ENCODE measurements around the gene NAGS. TPM values are rescaled to one million over a fixed set of nuclear protein-coding genes. Genes with fewer than 3 reads are reported as not detected.
"Not testable (repeated sequence)": the region's sequence is repeated elsewhere in the genome, so short reads cannot be mapped to it uniquely, and the experiment has no call there.

Gene NAGS, protein sequence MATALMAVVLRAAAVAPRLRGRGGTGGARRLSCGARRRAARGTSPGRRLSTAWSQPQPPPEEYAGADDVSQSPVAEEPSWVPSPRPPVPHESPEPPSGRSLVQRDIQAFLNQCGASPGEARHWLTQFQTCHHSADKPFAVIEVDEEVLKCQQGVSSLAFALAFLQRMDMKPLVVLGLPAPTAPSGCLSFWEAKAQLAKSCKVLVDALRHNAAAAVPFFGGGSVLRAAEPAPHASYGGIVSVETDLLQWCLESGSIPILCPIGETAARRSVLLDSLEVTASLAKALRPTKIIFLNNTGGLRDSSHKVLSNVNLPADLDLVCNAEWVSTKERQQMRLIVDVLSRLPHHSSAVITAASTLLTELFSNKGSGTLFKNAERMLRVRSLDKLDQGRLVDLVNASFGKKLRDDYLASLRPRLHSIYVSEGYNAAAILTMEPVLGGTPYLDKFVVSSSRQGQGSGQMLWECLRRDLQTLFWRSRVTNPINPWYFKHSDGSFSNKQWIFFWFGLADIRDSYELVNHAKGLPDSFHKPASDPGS
- total RNA-seq: under 1 TPM; 0.68 to 0.78 TPM

DNA sequence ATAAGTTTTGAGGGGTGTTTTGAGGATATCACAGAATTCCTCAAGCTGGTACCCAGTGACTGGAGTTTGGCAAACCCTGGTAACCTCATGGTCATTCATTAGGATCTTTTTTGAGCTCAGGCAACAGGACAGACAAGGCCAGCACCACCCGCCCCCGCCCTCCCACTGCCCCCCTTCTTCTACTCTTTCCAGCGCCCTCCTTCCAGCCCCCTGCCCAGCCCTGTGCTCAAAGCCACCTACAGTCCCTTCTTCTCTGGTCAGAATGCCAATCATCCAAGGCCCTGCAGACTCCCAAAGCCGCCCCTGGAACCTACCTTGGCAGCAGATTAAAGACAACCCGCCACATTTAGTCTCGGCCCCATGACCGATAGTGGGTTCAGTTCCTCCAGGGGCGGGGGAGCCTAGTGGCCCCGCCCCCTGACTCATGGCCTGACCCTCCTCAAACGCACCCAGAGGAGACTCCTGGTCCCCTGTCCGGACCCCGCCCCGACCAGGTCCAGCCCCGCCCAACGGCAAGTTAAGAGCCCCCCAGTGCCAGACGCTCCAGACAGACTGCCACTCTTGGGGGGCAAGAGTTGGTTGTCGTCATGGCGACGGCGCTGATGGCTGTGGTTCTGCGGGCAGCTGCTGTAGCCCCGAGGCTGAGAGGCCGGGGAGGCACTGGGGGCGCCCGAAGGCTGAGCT is at the start of gene NAGS:
Gene NAGS, plus strand, starts transcription at position 546 of the 684 bp plus-strand sequence. Its CDS starts 42 bp downstream, at position 588.
- no peak within 1 kb of the TSS for H3K4me3 Mint-ChIP-seq
- ChIA-PET CTCF (interaction anchor here (0.7 to 2.3 kb wide), 4 partner anchors 20 to 94 kb away, joined by 3 to 10 read pairs (median 4); no protein-coding TSS in a partner anchor), POLR2A (no interaction called here)
- peaks cover 32% of the 10 kb centered on the region for H3K4me1 Mint-ChIP-seq (ENCODE audit: low read depth)
- peaks cover 6% of the 10 kb centered on the region for H3K36me3 Mint-ChIP-seq (ENCODE audit: low read depth)
- no peaks in the 10 kb centered on the region for H3K9me3 Mint-ChIP-seq (ENCODE audit: insufficient read depth)
- H3K27ac Mint-ChIP-seq: no peak within 1 kb of the TSS
- DNase-seq (peak; percentile 28), ATAC-seq (no peak)
- H3K27me3 Mint-ChIP-seq (ENCODE audit: low read depth): peaks cover 22% of the 10 kb centered on the region

DNA sequence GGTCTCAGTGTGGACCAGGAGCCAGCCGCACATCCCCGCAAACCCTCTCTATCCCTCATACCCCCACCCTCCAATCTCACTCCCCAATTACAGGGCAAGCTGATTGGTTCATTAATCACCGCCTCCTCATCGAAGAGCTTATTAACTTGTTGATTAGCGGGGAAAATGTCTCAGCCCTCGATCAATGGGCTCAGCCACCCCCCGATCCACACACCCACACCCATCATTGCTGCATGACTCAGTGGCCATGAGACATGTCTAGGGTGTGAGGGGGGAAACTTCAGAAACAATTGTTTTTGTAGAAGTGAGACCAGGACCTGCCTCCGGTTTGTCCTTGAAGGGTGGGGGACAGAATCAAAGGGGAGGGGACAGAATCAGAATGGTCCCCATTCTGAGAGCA is 48.2 kb upstream of the NAGS start:
- Mint-ChIP-seq H3K27me3 (ENCODE audit: low read depth) (peaks cover 22% of the 10 kb centered on the region), H3K4me1 (ENCODE audit: low read depth) (peaks cover 6% of the 10 kb centered on the region), H3K9me3 (ENCODE audit: insufficient read depth) (no peaks in the 10 kb centered on the region), H3K27ac (no peak overlapping the region), H3K4me3 (no peak overlapping the region), H3K36me3 (ENCODE audit: low read depth) (no peaks in the 10 kb centered on the region)
- DNase-seq (no peak), ATAC-seq (no peak)
- ChIA-PET CTCF (interaction anchor here (3.1 kb wide), 1 partner anchor 12 kb away, joined by 7 read pairs; no protein-coding TSS in a partner anchor), POLR2A (no interaction called here)

DNA sequence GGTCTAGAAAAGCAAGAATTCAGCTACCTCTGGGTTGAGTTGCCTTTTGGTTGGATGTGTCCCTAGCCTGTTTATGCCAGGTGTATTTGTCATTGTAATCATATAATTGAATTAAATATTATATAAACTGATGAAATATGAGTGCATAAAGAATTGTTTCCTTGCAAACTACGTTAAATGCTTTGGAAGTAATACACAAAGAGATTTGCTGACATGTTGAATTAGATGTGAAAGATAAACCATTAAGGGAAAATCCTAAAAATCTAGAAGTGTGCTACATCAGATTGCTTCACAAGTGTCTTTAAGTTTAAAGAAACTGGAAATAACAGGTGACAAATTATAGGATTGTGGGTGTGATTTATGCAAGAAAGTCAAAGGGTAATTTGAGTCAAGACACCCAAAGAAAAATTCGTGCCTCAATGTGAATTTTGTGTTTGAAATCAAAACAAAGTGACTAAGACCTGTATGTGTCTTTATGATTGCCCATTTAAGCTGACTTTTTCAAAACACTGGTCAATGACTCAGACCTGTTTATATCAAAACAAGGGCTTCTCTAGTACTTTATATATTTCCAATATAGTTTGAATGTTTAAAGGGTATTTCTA is 45.6 kb upstream of the NAGS start:
- CTCF ChIA-PET: interaction anchor here (2.1 to 6.8 kb wide), 2 partner anchors 15 to 35 kb away, joined by 4 to 34 read pairs; no protein-coding TSS in a partner anchor

DNA sequence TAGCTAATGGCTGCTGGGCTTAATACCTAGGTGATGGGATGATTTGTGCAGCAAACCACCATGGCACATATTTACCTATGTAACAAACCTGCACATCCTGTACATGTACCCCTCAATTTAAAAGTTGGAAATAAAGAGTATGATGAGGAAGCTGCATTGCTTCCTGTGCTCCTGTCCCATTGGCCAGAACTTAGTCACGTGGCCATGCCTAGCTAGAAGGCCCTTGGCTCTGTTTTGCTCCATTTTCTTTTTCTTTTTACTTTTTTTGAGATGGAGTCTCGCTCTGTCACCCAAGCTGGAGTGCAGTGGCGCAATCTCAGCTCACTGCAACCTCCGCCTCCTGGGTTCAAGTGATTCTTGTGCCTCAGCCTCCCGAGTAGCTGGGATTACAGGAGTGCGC is 43.1 kb upstream of the NAGS start:
- H3K4me1 Mint-ChIP-seq (ENCODE audit: low read depth): not testable (repeated sequence)

More for the DNA sequence above, 45.6 kb upstream of the NAGS start:
- H3K4me3 Mint-ChIP-seq: no peak overlapping the region
- ATAC-seq: no peak
- POLR2A ChIA-PET: no interaction called here
- no peak overlapping the region for H3K27ac Mint-ChIP-seq
- no peaks in the 10 kb centered on the region for H3K9me3 Mint-ChIP-seq (ENCODE audit: insufficient read depth)
- no peak for DNase-seq
- H3K36me3 Mint-ChIP-seq (ENCODE audit: low read depth): no peaks in the 10 kb centered on the region
- no peaks in the 10 kb centered on the region for H3K4me1 Mint-ChIP-seq (ENCODE audit: low read depth)
- peaks cover 10% of the 10 kb centered on the region for H3K27me3 Mint-ChIP-seq (ENCODE audit: low read depth)

DNA sequence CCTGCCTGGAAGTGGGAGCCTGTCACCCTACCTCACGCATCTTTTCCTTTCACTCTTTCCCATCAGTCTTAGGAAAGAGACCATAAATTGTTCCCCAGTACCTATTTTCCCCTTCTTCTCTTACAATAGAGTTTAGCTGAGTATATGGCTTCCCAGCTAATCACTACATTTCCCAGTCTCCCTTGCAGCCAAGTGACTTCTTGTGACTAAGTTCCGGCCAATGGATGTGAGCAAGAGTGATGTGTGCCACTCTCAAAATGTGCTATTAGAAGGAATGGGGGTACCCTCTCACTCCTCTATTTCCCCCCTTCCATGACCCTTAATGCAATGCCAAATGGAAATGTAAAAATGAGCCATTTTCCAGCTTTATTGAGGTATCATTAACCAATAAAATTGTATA is 42.5 kb upstream of the NAGS start:
- Mint-ChIP-seq H3K9me3 (ENCODE audit: insufficient read depth) (no peaks in the 10 kb centered on the region), H3K27ac (no peak overlapping the region), H3K27me3 (ENCODE audit: low read depth) (peaks cover 12% of the 10 kb centered on the region), H3K36me3 (ENCODE audit: low read depth) (no peaks in the 10 kb centered on the region), H3K4me3 (no peak overlapping the region), H3K4me1 (ENCODE audit: low read depth) (no peaks in the 10 kb centered on the region)
- no peak for ATAC-seq
- DNase-seq: no peak
- POLR2A ChIA-PET: no interaction called here
- CTCF ChIA-PET: interaction anchor here (0.8 to 6.8 kb wide), 4 partner anchors 16 to 116 kb away, joined by 3 to 34 read pairs (median 4); no protein-coding TSS in a partner anchor

More for the DNA sequence above, 43.1 kb upstream of the NAGS start:
- DNase-seq; H3K27me3 Mint-ChIP-seq (ENCODE audit: low read depth); ATAC-seq; H3K9me3 Mint-ChIP-seq (ENCODE audit: insufficient read depth); POLR2A ChIA-PET; H3K36me3 Mint-ChIP-seq (ENCODE audit: low read depth); H3K27ac Mint-ChIP-seq; H3K4me3 Mint-ChIP-seq: not testable (repeated sequence)
- CTCF ChIA-PET: interaction anchor here (0.6 to 6.8 kb wide), 5 partner anchors 10 to 115 kb away, joined by 3 to 34 read pairs (median 3); no protein-coding TSS in a partner anchor

DNA sequence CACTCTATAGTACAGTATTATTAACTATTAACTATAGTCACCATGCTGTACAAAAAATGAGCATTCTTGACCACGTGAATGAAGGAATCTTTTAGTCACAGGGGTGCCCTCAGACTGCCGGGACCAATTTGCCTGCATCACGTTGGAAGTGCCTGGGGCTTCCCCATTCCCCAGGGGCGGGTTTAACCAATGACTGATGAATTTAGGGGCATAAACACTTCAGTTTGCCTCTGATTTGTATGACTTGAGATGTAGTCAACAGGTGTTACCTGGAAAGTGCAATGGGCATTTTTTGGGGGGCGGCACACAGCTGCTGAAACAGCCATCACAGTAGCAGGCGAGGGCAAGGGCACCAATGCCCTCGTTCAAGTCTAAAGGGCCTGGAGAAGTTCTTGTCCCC is 41.9 kb upstream of the NAGS start:
- Mint-ChIP-seq H3K4me3 (no peak overlapping the region), H3K27ac (no peak overlapping the region), H3K4me1 (ENCODE audit: low read depth) (no peaks in the 10 kb centered on the region), H3K9me3 (ENCODE audit: insufficient read depth) (no peaks in the 10 kb centered on the region), H3K27me3 (ENCODE audit: low read depth) (peaks cover 12% of the 10 kb centered on the region), H3K36me3 (ENCODE audit: low read depth) (no peaks in the 10 kb centered on the region)
- ATAC-seq (no peak), DNase-seq (no peak)
- POLR2A ChIA-PET: no interaction called here
- CTCF ChIA-PET: interaction anchor here (0.8 to 6.8 kb wide), 3 partner anchors 16 to 52 kb away, joined by 3 to 34 read pairs (median 6); no protein-coding TSS in a partner anchor

DNA sequence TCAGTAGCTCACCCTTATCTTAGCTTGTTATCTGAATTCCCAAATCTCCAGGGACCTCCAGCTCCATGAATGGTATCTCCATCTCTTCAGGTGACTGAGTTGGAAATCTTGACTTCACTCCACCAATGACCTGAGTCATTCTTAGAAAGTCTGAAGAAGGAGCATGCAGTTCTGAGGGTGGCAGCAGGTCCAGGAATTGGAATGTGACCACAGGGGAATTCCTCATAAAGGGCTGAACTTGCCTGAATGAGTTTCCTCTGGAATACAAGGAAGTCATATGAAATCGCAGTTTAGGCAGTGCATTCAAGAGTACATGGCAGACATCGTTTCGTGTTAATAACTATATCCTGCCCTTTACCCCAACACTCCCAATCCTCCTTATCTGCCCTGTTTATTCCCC is 38.1 kb upstream of the NAGS start:
- POLR2A ChIA-PET: no interaction called here
- no peak overlapping the region for H3K4me3 Mint-ChIP-seq
- CTCF ChIA-PET: interaction anchor here (1.2 kb wide), 1 partner anchor 22 kb away, joined by 3 read pairs; no protein-coding TSS in a partner anchor

DNA sequence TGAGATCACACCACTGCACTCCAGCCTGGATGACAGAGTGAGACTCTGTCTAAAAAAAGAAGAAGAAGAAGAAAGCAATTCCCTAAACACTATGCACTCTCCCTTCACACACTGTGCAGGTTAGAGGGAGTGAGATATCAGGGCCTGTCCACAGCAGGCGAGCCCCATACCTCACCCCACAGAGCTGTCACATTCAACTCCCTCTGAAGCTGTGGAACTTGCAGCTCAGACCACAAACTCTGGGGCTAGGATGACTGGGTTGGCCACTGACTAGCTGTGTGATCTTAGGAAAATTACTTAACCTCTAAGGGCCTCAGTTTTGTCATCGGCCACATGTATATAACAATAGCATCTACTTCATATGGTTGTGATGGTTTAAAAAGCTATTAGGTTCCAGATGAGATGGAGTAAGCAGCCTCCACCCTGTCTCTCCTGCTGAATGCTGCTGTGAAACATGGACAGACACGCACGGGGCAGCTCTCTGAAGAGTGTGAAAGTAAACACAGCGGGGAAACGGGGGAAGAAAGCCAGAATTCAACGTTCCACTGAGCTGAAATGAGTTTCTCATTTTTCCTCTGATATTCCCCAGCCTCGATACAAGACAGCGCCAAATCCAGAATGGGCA is 37.1 kb upstream of the NAGS start:
- DNase-seq (no peak), ATAC-seq (no peak)
- ChIA-PET POLR2A (no interaction called here), CTCF (interaction anchor here (1.1 to 1.7 kb wide), 3 partner anchors 23 to 121 kb away, joined by 3 to 7 read pairs (median 3); no protein-coding TSS in a partner anchor)
- Mint-ChIP-seq H3K4me3 (no peak overlapping the region), H3K27me3 (ENCODE audit: low read depth) (peaks cover 16% of the 10 kb centered on the region), H3K4me1 (ENCODE audit: low read depth) (peaks cover 3% of the 10 kb centered on the region), H3K36me3 (ENCODE audit: low read depth) (no peaks in the 10 kb centered on the region), H3K9me3 (ENCODE audit: insufficient read depth) (no peaks in the 10 kb centered on the region), H3K27ac (no peak overlapping the region)

More for the DNA sequence above, 38.1 kb upstream of the NAGS start:
- ATAC-seq: no peak
- H3K27ac Mint-ChIP-seq: no peak overlapping the region
- no peaks in the 10 kb centered on the region for H3K4me1 Mint-ChIP-seq (ENCODE audit: low read depth)
- no peaks in the 10 kb centered on the region for H3K9me3 Mint-ChIP-seq (ENCODE audit: insufficient read depth)
- peaks cover 18% of the 10 kb centered on the region for H3K27me3 Mint-ChIP-seq (ENCODE audit: low read depth)
- DNase-seq: no peak
- H3K36me3 Mint-ChIP-seq (ENCODE audit: low read depth): no peaks in the 10 kb centered on the region

DNA sequence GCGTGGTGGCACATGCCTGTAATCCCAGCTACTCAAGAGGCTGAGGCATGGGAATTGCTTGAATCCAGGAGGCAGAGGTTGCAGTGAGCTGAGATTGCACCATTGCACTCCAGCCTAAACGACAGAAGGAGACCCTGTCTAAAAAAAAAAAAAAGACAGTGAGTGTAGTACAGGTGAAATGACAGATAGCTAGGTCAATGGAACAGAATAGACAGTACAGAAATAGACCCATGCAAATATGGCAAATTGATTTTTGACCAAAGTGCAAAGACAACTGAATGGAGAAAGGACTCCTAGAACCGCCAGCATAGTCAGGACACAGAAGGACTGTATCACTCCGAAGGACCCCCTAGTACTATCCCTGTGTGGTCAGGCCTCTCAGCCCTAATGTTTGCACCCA is 34.1 kb upstream of the NAGS start:
- H3K36me3 Mint-ChIP-seq (ENCODE audit: low read depth): no peaks in the 10 kb centered on the region
- H3K4me1 Mint-ChIP-seq (ENCODE audit: low read depth): peaks cover 3% of the 10 kb centered on the region
- peaks cover 18% of the 10 kb centered on the region for H3K27me3 Mint-ChIP-seq (ENCODE audit: low read depth)
- no peak overlapping the region for H3K27ac Mint-ChIP-seq
- CTCF ChIA-PET: interaction anchor here (1.5 kb wide), 1 partner anchor 26 kb away, joined by 4 read pairs; no protein-coding TSS in a partner anchor
- ATAC-seq: no peak
- H3K9me3 Mint-ChIP-seq (ENCODE audit: insufficient read depth): no peaks in the 10 kb centered on the region
- DNase-seq: no peak
- POLR2A ChIA-PET: no interaction called here
- no peak overlapping the region for H3K4me3 Mint-ChIP-seq

DNA sequence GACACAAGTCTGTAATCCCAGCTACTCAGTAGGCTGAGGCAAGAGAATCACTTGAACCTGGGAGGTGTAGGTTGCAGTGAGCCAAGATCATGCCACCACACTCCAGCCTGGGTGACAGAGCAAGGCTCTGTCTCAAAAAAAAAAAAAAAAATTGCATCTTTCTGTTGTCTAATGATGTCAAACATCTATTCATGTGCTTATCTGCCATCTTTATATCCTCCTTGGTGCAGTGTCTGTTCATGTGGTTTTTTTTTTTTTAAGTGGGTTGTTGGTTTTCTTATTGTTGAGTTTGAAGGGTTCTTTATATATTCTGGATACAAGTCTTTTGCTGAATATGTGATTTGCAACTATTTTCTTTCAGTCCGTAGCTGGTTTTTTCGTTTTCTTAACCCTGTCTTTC is 33.0 kb upstream of the NAGS start:
- H3K4me1 Mint-ChIP-seq (ENCODE audit: low read depth); H3K4me3 Mint-ChIP-seq; H3K9me3 Mint-ChIP-seq (ENCODE audit: insufficient read depth); DNase-seq; POLR2A ChIA-PET; H3K27ac Mint-ChIP-seq; ATAC-seq; H3K36me3 Mint-ChIP-seq (ENCODE audit: low read depth): not testable (repeated sequence)
- peaks cover 15% of the 10 kb centered on the region for H3K27me3 Mint-ChIP-seq (ENCODE audit: low read depth)
- CTCF ChIA-PET: interaction anchor here (0.7 kb wide), 1 partner anchor 61 kb away, joined by 3 read pairs; no protein-coding TSS in a partner anchor

Measured in activated CD8-positive, alpha-beta T cell treated with anti-CD3 and anti-CD28 coated beads, Interleukin-2, amount 10 ng/mL, durations not matched to agents 7 days and 5 days (primary cell).